ENCODE measurements around the gene ABCG1.

Gene ABCG1

DNA sequence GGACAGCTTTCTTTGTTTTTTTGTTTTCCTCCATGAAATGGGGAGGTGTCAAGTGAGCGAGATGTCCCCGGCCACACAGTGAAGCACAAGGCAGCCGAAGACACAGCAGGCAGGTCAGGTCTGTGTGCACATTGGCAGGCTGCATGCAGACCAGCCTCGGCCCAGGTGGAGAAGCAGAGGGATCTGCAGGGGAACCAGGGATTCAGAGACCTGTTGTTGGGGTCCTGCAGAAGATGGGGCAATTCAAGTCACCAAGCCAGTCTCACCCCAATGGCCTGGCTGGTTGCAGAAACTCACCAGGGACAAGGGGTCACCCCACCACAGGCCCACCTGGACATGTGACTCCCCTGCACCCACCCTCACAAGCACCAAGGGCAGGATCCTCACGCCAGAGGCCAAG, 4.0 kb upstream of the ABCG1 start:
- no peak for DNase-seq

DNA sequence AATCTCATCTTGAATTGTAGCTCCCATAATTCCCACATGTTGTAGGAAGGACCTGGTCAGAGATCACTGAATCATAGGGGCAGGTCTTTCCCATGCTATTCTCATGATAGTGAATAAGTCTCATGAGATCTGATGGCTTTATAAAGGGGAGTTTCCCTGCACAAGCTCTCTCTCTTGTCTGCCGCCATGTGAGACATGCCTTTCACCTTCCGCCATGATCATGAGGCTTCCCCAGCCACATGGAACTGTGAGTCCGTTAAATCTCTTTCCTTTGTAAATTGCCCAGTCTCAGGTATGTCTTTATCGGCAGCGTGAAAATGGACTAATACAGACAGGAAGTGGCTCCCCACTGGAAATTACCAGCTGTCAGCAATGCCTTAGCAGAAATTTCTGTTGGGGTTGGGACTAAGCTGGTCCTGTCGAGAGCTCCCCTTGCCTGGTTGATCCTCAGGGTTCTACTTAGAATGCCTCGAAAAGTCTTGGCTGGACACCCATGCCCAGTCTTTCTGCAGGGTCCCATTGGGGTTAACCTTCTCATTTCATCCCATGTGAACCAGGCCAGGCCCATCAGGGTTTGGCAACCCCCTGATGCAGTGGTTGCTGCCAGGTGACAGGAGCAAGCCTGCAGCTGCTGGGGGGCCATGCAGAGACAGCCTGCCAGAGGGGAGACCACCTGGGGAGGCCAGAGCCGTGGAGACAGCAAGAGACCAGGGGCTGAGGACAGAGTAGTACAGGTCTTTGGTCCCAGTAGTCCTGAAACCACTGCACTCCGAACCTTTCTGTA, 2.8 kb upstream of the ABCG1 start:
- no peak for DNase-seq

DNA sequence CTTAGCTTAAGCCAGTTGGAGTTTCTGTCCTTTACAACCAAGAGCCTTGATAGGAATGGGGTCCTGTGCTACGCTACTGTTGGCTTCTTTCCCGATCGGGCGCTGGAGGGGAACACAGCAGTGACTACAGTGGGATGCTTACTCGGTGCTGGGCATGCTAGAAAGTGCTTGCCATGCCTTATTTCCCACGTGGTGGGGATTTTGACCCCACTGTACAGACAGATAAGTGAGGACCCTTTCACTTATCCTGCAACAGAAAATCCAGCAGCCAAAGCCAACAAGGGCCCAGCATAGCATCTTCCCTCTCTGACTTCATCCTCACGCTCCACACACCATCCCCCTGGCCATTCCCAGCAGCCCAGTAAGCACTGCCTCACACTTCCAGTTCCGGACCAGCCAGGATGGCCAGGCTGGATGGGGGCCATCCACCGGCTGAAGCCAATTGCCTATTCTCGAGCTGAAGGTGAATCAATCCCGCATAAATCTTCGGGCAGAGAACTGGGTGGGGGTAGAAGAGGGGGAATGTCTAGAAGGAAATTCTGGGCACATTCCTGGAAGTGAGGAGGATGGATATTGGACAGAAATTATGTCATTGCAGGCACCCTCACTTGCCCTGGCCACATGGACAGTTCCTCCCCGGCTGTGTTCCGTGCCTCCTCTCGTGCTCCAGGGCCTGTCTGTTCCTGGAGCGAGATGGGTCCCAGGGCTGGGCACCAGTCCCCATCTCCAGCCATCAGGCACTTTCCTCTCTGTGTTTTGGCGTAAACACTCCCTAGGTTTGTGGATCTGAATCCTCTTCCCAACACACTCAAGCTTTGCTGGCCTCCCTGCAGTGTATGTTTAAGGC, 2.0 kb upstream of the ABCG1 start:
- DNase-seq: no peak

DNA sequence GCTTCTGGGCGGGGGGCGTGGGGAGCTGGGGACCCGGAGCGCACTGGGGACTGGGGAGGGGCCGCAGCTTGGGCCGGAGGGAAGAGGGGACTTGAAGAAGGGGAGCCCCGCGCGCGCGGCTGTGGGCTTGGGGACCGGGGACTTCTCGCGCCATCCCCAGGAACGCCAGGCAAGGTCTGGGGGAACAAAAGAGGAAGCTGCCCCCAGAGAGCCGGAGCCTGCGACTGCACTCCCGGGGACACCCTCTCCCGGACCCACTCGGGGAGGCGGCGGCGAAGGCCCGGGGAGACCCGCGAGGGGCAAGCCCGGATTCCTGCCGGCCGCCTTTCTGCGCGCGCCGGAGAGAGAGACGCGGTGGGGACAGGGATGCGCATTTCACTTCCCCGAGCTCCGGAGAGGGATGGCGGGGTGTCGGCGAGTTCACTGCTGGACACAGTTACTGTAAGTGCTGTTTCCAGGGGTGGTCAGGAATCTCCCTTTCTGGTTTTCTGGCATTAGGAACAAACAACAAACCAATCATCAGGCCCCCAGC, 732 bp downstream of the ABCG1 start:
- DNase-seq: peak; percentile 73

- peak; percentile 97 for DNase-seq
Observed at GRCh38 chr21:42220138-42220701, 1.3 kb downstream of the ABCG1 start.

GRCh38 chr21:42221581-42222345, 2.8 kb downstream of the ABCG1 start:
- DNase-seq: no peak

GRCh38 chr21:42222386-42222785, 3.4 kb downstream of the ABCG1 start:
- DNase-seq: no peak

DNA sequence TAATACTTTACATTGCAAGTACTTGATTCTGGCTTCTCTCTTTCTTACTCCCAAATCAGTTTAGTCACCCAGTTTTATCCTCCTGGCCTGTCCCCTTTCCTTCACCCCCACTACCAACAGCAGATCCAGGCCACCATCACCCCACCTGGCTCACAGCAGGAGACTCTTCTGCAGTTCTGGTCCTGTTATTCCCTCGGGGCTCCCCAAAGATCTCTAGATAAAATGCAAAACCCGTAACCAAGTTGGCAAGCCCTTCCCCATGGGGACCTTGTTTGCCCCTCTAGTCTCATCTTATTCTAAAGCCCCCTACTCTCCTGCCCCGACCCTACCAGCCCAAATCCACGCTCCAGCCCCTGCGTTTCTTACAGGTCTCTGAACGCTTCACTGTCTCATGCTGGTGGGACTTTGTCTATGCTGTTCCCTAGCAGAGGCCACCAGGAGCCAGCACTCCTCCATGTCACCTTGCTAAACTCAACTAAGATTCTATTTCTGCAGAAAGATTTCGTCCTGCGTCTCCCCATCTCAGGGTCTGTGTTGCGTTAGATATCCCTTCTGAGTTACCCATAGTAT, 4.0 kb downstream of the ABCG1 start:
- DNase-seq: no peak

DNA sequence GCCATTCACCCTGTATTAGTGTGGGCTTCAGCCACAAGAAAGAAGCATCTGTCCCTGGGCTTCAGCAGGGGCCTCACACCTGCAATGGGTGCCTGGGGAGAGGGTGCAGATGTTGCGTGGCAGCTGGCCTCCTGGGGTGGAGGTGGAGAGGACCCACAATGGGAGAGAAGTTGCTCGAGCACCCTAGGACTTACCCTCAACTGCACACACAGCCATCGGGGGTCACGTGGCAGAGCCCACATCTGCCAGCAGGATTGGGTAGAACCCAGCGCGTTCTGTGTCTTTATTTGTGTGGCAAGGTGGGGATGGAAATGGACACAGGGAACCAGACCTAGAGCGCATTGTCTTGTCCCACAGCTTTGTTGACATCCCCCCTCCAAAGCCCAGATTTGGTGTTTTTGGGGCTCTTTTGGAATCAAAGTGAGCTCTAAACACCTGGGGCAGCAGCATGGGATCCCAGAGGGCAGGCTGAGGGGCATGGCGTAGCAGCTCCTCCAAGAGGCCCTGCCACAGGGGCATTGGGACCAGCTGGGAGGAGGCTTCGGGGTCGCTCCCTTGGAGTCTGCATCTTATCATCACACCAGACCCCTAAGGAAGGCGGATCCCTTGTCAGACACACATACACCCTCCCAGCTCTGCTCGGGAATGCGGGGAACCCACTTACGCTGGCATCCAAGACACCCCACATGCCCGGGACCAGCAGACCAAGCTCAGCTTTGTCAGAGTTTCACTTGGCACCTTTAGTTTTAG, 5.1 kb downstream of the ABCG1 start:
- no peak for DNase-seq

DNA sequence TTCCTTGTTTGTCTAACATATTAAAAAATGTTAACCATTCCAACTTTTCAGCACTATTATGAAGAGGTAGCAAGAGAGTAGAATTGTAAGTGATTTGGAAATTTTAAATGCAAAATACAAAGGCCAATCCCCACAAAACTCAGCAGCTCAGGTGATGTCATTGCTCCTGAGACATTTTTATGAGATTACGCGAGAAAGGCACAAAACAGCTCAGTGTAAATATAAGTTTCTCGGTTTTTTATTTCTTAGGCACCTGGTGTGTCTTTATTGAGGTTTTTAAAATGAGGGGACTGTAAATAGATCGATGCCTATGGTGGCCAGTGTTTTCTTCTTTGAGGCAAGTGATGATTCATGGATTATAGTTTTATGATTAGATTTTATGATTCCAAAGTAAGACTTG, 6.1 kb downstream of the ABCG1 start:
- DNase-seq: no peak

GRCh38 chr21:42225571-42226155, 6.7 kb downstream of the ABCG1 start:
- DNase-seq: no peak

DNA sequence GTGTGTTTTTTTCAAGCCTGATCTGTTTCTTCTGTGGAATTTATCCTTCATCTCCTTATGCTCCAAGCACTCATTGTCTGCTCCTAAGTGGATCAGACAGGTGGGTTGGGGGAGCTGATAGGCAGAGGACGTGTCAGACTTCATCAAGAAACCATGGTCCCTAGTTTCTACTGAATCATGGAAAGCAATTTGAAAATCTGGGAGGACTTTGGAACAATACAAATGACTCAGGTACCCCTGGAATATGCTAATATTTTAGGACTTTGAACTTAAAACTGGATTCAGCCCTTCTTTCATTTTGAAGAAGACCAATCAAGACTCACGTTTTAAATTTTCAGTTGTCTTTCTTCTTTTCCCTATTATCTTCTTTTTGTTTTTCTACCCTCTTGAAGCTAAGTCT, 7.7 kb downstream of the ABCG1 start:
- no peak for DNase-seq

DNA sequence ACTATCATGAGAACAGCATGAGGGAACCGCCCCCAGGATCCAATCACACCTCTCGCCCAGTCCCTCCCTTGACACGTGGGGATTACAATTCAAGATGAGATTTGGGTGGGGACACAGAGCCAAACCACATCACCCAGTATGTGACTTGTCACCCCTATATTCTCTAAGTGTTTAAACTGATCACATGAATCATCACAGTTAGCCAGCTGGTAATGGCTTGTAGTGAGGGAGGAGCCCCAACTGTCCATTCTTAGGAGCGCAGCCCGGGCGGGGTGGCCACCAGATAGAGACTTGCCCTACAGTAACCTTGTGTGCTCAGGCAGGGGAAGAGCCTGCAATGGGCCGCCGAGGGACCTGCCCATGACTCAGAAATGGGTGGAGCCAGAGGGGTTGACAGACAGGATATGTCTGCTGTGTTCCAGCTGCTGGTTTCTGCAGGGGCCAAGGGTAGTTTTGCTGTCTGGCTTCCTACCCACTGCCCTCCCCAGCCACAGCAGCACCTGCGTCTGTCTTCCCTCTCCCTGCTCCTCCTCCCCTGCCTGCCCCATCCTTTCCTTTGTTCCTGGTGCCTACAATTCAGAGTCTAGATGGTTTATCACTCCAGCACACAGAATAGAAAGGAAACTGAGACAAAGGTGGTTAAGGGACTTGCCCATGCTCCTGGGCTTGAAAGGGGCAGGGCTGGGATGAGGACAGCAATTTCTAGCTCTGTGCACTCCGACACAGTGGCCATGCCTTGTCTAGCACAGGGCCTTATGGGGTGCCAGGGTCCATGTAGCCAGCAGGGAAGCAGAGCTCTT, 9.2 kb downstream of the ABCG1 start:
- peak; percentile 74 for DNase-seq

DNA sequence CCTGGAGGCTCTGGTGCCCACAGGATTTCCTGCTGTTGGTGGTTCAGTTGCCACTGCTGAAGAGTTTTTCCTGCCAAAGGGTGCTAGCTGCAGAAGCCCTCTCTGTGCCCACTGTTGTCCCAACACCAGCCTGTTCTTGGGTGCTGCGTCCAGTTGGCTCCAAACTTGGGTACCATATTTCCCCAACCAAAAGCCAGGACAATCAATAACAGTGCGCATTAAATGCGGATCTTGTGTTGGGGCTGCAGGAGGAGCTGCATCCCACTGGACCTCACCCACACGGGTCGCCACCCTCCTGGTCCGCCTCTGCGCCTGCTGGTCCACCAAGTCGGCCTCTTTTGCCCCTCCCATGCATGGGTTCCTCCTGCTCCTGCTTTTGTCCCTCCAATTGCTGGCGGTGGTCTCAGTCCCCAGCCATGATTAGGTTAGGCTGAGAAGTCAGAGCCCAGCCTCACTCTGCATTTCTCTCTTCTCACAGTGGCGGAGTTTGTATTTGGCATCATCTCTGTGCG, 9.8 kb downstream of the ABCG1 start:
- DNase-seq: no peak

DNA sequence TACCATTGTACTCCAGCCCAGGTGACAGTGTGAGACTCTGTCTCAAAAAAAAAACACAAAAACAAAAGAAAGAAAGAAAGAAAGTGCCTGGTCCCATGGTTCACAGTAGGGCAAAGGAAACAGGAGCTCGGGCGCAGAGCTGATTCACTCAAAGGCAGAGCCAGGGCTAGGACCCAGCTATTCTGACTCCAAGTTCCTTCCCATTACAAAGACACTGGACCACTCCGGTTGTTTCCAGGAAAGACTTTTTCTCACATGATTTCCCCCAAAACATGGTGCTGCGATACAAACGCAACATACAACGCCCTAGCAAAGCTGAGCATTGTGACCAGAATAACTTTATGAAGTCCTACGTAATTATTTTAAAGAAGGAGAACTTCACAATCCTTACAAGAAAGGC, 10.7 kb downstream of the ABCG1 start:
- DNase-seq: no peak

DNA sequence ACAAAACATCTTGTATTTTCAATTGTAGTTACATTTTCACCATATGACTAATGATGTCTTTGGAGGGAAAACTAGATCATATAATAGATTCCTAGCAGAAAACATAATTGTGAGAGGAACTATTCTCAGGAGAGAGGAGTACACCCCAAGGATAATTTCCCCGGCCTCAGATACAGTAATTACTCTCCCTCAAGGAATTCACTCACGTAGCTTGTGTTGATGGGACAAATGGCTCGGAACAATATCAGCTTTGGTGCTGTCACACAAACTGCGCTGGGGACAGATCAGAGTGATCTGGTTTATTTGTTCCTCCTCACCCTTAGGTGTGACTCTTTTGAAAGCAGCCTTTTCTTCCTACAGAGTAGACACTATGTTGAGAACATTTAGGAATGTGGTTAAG, 11.2 kb downstream of the ABCG1 start:
- no peak for DNase-seq

GRCh38 chr21:42230636-42231035, 11.7 kb downstream of the ABCG1 start:
- no peak for DNase-seq

- DNase-seq: no peak
Observed at GRCh38 chr21:42231756-42232155, 12.8 kb downstream of the ABCG1 start.

DNA sequence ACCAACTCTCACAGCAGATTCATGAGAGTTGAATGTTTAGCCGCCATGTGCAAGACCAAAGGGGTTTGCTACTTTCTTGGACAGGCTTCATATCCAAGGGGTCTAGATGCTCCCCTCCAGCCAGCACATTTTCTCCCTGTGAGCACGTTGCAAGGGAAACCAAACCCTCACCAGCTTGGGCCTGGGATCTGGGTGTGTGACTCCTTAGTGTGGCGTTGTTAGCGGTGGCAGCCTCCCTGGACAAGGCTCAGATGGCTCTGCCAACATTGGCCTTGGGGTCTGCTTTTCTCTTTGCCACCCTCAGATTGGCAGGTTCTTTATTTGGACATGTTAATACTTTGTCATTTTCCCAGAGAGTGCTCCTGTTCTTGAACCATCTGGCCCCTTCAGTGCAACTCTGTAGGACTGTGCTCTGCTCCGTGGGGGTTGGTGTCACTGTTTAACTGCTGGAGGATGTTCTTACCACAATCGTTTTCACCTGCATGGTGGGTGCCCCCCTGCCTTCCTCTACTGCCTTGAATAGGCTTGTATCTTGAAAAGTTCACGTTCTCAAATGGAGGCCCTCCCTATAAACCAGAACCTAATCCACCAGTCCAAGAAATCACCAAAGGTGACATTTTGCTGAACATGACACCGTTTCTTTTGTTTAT, 13.4 kb downstream of the ABCG1 start:
- peak; percentile 75 for DNase-seq

Data from NCI-H69 (cell line).